ENCODE measurements around the gene MYO18B.

Gene MYO18B

DNA sequence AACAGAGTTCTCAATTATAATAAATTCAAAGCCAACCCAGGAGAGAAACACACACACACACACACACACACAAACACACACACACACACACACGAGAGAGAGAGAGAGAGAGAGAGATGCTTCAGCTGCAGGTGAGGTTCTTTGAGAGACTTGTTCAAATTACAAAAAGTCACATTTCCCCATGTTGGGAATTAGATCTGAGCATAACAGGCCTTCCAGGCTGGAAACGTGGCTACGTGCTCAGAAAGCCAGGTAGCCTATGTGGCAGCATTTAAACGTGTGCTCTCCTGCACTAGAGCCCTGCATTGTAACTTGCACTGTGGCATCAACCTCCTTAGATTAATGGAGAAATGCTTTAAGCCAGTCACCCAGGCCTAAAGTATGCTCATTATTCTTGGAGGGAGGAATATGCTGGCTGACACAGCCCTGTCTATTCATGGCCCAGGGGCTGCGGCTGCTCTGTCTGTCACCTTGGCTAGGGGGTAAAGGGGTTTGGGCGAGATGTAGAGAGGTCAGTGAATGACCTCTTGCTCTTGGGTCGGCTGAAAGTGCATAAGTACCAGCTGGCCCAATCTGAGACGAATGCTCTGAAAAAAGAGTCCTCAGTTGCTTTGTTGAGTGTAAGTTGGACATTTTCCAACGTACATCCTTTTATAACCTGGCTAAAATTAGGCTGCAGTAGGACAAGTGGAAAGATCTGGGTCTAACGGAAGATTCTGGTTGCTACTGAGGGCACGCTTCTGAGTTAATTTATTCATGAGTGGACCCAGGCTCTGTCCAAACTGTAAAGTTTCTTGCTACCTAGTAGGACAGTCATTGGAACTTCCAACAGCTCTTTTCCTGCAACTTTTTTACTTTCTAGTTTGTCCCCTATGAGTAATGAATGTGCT, 256.1 kb downstream of the MYO18B start:
- no peak for DNase-seq (ENCODE audit: low read depth)

DNA sequence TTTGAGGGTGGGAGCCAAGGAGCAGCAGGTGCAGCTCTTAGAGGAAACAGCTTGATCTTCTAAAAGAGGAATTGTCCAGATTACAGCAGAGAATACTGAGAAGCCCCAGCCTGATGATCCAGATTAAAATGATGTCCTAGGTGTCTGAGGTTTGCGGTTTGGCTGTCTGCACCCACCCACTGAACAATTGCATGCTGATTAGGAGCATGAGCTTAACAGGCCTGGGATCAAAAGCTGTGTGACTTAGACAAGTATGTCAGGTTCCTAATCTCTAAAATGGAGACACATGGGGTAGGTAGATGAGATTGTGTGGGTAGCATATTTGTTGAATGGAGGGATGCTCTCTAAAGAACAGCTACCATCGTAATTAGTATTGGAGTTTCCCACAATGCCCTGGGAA, 260.5 kb downstream of the MYO18B start:
- DNase-seq (ENCODE audit: low read depth) = no peak

DNA sequence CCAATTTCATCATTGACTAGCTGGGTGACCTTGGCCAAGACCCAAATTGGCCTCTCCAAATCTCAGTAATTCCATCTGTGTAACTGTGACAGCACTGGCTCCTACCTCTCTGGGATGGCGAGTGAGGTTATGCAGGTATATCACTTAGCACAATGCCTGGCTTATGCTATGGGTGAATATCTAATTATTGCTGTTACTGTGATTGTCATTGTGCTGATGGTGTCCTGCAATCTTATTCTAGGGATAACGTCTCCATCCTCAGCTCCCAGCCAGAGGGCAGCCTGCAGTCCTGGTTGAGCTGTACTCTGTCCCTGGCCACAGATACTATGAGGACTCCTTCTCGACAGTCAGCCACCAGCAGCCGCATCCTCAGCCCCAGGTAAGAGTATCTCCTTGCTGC, 262.5 kb downstream of the MYO18B start:
- no peak for DNase-seq (ENCODE audit: low read depth)

DNA sequence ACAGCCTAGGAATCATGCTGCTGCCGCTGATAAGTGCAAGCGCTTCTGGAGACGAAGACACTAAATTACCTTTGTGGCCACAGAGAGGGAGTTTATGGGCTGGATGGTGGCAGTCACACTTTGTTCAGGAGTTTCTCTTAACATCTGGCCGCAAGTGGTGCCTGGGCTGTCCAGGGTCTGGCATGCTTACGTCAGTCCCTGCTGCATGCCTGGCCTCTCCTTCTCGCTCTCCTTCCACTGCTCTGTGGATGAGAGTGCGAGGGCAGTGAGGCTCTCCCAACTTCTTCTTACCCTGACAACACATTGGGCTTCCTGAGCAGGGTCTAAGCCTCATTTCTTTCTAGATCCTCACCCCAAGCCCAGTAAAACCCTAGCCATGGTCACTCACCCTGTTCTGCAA, 266.6 kb downstream of the MYO18B start:
- no peak for DNase-seq (ENCODE audit: low read depth)

DNA sequence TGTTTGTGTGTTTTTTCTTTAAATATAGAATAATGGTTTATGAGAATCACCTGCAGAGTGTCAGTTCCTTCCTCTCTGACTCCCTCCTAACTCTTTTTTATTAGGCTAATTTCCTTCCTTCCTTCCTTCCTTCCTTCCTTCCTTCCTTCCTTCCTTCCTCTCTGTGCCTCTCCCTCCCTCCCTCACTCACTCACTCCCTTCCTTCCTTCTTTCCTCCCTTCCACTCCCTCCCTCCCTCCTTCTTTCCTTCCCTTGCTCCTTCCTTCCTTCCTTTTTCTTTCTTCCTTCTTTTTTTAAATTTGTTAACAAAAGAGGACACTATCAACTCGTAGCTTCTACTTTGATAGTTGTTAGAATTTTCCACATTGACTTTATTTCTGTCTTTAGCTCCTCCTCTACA, 274.9 kb downstream of the MYO18B start:
- no peak for DNase-seq (ENCODE audit: low read depth)

DNA sequence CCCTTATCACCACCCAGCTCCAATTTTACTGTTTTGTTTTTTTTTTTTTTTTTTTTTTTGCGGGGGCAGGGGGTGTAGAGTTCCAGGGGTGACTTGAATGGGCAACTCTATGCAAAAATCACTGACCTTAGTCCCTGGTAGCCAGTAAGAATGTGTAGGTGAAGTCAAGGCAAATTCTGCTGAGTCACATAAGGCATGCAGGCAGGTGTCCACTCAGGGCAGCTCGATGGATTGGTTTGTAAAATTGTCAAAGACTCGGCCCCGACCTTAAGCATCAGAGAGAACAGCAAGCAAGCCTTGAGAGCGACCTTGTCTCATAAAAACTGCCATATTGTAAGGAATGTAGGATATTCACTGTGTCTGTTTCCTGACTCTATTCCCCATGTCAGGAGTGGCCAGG, 275.9 kb downstream of the MYO18B start:
- no peak for DNase-seq (ENCODE audit: low read depth)

DNA sequence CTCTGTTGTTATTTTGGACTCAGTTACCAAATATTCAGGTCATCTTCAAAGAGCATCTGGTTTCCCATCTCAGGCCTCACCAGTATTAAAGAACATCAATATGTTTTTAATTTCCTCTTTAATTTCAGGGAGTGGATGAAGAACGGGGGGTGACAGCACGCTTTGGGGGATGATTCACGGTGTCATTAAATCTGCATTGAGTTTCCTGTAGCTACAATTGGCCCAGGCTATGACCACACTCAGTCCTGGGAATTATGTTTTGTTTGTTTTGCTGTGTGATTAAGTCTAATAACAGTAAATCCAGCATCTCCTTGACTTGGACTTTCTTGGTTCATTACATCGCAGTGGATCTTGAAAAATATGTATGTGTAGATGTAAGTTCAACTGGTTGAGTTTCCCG, 277.6 kb downstream of the MYO18B start:
- DNase-seq (ENCODE audit: low read depth) = no peak

DNA sequence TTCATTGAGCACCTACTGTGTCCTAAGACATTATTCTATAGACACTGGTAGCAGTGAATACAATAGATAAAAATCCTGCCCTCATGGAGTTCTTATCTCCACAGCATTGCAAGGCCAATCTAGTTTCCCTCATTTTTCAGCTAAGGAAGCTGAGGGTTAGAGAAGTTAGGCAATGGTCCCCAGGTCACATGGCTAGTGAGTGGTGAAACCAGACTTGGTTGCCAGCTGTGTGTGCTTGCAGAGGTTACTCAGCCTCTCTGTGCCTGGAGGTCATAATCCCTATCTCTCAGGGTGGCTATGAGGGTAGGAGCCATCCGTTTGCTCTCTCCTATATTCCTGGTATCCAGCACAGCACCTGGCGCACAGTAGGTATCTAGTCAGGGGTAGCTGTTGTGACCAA, 279.5 kb downstream of the MYO18B start:
- DNase-seq (ENCODE audit: low read depth) = no peak

DNA sequence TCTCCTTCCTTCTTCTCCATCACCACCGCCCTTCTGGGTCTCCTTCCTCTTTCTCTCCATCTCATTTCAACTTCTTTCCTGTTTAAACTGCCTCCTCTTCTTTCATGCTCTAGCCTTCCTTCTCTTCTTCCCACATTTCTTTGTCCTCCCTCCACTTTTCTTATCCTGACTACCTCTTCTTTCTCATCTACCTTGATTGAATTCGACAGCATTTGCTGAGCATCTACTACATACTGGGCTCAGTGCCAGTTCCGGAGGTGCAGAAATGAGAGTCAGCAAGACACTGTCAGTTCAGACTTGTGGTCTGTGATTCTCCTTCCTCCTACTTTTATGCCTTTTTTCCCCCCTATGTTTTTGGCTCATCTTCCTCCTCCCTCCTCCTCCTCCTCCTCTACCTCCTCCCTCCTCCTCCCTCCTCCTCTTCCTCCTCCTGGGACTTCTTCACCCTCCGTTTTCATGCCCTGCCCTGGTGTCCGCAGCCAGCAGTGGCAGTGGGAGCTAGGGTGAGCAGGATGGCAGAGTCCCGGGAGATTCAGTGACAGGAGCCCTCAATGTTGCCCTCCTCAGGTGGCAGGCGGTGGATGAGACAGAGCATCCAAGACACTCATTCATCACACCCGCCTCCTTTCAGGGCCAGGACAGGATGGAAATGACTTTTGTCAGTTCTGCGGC, 281.3 kb downstream of the MYO18B start:
- DNase-seq (ENCODE audit: low read depth) = no peak

DNA sequence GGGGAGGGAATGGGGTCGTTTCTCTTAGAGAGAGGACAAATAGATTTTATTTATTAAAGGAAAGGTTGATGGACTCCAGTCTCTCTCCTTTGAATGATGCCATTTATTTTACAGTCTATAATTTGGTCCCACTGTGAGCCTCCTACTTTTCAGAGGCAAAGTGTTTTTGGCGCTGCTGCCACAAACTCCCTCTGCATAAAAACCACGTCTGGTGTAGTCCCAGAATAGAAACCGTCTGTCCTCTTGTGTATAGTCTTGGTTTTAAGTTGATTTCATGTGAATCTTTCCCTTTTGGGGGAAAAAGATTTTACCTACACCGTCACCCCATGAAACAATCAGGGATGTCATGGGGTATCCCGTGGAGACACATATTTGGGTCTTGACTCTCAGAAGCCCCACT, 283.6 kb downstream of the MYO18B start:
- DNase-seq (ENCODE audit: low read depth) = no peak

DNA sequence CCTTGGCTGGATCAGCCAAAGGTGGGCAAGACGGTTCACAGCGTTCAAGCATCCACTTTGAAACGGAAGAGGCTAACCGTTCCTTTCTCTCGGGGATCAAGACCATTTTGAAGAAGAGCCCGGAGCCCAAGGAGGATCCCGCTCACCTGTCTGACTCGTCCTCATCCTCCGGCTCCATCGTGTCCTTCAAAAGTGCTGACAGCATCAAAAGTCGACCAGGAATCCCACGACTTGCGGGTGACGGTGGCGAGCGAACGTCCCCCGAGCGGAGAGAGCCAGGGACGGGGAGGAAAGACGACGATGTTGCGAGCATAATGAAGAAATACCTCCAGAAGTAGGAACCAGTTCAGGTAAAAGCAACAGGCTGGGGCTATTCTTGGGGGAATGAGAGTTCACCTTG, 285.4 kb downstream of the MYO18B start:
- DNase-seq (ENCODE audit: low read depth) = no peak

DNA sequence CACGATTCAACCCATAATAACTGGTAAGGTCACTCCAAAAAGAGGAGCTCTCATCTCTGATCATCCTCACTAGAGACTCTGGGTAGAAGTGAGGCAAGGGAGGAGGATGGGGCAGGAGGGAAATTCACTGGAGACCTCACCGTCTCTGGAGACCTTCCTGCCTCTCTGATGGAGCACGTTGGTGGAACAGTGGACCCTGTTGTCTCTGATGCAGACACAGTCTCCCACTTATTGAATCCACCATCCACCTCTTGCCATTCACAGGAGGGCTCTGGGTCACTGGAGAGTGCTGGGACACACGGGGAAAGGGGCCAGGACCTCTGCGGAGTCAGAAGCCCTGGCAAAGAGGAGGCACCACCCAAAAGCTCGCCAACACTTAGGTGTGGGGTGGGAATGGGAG, 289.7 kb downstream of the MYO18B start:
- no peak for DNase-seq (ENCODE audit: low read depth)

DNA sequence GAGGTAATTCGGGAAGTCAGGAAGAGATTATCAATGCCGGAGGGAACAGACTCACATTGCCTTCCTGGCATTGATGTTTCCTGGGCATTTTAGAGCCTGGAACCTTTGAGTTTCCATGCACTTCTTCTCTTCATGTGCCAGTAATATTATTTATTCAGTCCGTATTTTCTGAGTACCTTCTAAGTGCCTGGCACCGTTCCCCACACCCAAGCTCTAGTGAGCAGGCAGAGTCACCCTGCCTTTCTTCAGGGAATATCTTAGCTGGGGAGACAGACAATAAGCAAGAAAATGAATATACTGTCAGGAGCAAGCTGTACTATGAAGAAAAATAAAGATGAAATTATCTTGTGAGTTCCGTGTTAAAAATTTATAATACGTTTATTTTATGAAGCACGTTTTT, 291.1 kb downstream of the MYO18B start:
- DNase-seq (ENCODE audit: low read depth) = no peak

DNA sequence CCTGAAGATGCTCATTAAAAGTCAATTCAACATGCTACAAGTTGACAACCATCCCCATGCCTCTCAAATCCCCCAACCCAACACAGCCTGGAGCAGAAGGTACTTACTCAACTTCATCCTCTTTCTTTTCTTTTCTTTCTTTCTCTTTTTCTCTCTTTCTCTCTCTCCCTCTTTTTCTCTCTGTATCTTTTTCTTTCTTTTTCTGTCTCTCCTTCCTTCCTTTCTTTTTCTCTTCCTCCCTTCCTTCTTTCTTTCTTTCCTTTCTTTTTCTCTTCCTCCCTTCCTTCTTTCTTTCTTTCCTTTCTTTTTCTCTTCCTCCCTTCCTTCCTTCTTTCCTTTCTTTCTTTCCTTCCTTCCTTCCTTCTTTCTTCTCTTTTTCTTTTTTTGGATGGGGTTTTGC, 291.6 kb downstream of the MYO18B start:
- no peak for DNase-seq (ENCODE audit: low read depth)

DNA sequence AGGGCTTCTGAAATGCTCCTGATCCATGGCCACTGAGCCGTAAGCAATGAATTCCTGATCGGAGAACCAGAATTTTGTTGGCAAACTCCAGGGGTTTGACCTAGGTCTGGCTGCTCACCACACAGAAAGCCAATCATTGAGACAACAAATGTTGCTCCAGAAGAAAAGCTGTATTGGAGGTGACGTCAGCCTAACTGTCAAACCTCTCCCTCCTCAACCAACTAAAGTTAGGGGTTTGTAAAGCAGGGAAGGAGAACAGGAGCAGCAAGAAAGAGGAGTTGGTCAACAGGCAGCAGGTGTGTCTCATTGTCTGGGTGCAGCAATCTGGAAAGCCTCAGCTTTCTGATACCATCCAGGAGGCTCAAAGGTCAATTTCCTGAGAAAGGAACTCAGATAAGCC, 293.5 kb downstream of the MYO18B start:
- DNase-seq (ENCODE audit: low read depth) = no peak

DNA sequence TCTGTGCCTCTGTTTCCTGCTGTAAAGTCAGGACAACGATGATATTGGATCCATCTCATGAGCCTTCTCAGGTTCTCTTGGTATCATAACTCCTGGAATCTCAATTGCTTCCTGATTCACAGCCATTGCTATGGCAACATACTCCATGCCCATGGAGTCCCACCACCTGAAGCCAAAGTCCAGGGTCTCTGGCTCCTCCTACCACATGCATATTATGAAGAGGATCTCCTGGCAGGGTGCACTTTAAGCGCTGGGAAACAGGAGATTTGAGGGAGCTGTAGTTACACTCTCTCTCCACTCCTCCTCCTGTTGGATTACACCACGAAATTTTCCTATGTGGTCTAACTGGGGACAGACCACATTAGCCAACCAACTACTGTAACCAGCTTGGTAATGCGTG, 296.4 kb downstream of the MYO18B start:
- DNase-seq (ENCODE audit: low read depth) = no peak

DNA sequence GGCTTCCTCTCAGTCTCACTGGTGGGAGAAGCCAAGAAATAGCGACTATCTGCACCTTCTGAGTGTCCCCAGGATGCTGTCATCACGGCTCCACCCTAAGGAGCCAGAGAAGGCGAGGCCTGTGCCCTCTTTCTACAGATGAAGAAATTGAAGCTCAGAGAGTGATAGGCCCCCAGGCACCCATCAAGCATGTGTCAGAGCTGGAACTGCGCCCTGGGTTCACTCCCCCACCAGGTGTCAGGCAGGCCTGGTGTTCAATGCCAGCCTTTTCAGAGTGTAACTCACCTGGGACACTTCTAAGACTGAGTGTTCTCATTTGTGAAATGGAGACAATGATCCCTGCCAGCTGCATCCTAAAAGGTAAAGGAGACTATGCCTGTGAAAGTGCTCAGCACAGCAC, 299.9 kb downstream of the MYO18B start:
- DNase-seq (ENCODE audit: low read depth) = no peak

DNA sequence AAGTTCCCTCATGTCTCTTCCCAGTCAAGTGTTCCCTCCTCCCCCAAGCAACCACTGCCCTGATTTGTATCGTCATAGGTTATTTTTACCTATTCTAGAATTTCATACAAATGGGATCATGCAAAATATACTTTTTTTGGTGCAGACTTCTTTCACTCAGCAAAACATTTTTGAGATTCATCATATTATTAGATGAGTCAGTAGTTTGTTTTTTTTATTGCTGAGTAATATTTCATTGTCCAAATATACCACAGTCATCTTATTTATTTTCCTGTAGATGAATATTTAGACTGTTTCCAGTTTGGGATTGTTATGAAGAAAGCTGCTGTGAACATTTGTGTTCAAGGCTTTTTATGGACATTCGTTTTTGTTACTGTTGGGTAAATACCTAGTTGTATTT, 301.0 kb downstream of the MYO18B start:
- DNase-seq (ENCODE audit: low read depth) = no peak

DNA sequence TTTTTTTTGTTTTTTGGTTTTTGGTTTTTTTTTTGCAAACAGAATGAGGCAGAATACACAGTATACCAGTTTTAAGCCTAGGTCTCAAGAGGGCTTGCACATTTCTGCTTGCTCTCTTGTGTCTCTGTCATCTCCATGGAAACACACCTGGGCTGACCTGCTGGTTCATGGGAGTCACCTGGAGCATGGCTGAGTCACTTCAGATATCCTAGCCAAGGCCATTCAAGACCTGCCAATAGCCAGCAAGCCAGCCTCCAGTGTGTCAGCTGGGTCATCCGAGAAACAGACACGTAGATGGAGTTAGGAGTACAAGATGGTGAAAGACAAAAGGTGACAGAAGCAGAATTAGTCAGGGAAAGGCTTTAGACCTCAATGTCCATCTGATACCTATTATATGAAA, 303.1 kb downstream of the MYO18B start:
- DNase-seq (ENCODE audit: low read depth) = no peak

DNA sequence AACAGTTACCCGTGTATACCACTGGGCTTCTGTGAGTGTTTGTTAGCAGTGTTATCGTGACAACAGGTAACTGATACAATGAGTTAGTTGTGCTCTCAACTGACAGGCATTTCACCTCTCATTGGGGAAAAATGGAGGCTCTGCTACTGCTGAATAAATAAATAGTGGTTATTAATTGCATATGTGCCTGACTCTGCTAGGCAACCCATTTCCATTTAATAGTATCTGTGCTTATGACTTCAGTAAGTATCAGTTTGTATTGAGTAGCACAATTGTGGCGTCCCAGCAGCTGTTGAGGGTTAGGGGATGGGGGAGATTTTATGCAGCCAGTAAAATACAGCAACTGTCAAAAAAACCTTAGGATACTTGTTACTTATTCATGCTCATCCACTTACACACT, 303.9 kb downstream of the MYO18B start:
- no peak for DNase-seq (ENCODE audit: low read depth)

DNA sequence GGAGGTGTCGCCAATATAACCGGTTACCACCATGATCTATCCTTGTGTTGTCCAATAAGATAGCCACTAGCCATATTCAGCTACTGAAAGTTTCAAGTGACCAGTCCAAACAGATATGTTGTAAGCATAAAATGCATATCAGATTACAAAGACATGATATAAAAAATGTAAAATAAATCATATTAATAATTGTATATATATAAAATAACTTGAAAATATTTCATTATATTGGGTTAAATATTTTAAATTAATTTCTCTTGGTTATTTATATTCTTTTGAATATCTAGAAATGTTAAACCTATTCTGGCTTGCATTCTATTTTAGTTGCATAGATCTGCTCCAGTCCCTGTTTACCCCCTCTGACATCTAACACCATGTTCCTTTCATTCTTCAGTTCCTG, 305.5 kb downstream of the MYO18B start:
- no peak for DNase-seq (ENCODE audit: low read depth)

DNA sequence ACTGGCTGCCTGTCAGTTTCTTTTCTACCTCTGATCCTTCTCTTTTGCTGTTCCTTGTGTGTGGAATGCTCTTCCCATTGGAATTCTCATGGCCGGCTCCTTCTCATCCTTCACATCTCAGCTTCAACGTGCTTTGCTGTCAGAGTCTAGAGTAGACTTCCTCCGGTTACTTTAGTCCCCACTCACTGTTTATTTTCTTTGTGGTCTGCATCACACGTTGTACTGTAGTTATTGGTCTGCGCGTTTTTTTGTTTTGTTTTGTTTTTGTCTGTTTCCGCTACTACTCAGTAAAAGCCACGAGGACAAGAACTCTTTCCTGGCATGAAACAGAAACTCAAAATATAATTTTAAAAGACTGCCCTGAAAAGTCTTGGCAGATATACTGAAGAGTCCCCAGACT, 305.9 kb downstream of the MYO18B start:
- no peak for DNase-seq (ENCODE audit: low read depth)

DNA sequence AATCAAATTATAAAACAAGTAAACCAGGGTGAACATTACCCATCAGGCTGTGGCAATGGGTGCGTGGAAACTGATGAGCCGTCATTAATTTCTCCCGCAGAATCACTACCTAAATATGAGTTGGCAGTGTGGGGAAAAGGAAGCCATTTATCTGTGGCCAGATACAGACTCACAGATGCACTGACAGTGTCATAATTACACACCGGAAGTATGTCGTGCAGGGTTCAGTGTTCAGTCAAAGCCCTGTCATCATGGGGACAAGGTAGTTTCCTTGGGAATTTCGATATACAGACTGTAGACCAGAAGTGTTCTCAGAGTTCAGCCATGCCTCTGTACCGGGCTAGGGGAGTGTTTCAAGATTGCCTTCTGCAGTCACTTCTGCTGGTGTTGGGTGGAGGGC, 308.1 kb downstream of the MYO18B start:
- no peak for DNase-seq (ENCODE audit: low read depth)

Measured in GM04503 (cell line).